ENCODE measurements around the gene LRRK2. TPM values are rescaled to one million over a fixed set of nuclear protein-coding genes. Genes with fewer than 3 reads are reported as not detected.
A peak's percentile ranks its signal among the peaks of the same experiment; 100 is the strongest.

The LRRK2 gene
- total and polyA plus RNA-seq, 10 donors = 7.7 to 106 (median 51.7) TPM

- peaks cover 0 to 19% (median 12%) of the 10 kb centered on the region in 6 donors for H3K4me1 ChIP-seq
- no peak overlapping the region for H3K27ac ChIP-seq
- no peak for TF ChIP-seq POLR2AphosphoS5 (IDR thresholded peaks at IDR 0.05)
- no peak for TF ChIP-seq CTCF (IDR thresholded peaks at IDR 0.05 in 8 of 11, conservative IDR thresholded peaks at IDR 0.05 in 3 of 11)
- TF ChIP-seq POLR2A (IDR thresholded peaks at IDR 0.05) = no peak
- H3K4me3 ChIP-seq = no peak overlapping the region
- no peaks in the 10 kb centered on the region for H3K36me3 ChIP-seq
- DNase-seq = no peak
- H3K9me3 ChIP-seq = peaks cover 0 to 31% (median 26%) of the 10 kb centered on the region in 8 donors
- intact Hi-C loops (cut with DNase I; ENCODE audit: low total_unique reads) = no loop called here
- H3K27me3 ChIP-seq (replicated peaks in 1 of 7) = no peaks in the 10 kb centered on the region
- 77 to 90% (median 88%) methylated on average over 6 of the region's 6 CpGs for WGBS, 5 donors
Measured at GRCh38 chr12:40188558-40189320, 36.1 kb upstream of the LRRK2 start.

- Histone ChIP-seq H3K4me1 (peaks cover 0 to 45% (median 16%) of the 10 kb centered on the region in 6 donors), H3K27me3 (replicated peaks in 1 of 7) (no peaks in the 10 kb centered on the region), H3K9me3 (peaks cover 0 to 31% (median 26%) of the 10 kb centered on the region in 8 donors), H3K27ac (peak overlapping the region in 7 of 8 donors; percentile 35 to 86 (median 59)), H3K36me3 (no peaks in the 10 kb centered on the region), H3K4me3 (peak overlapping the region in 1 of 8 donors; percentile 15)
- WGBS, 5 donors = 58 to 73% (median 69%) methylated on average over 6 of the region's 6 CpGs
- intact Hi-C loops (cut with DNase I; ENCODE audit: low total_unique reads) = no loop called here
- peak; percentile 74 for DNase-seq
- TF ChIP-seq POLR2A (IDR thresholded peaks at IDR 0.05) (no peak), POLR2AphosphoS5 (IDR thresholded peaks at IDR 0.05) (no peak), CTCF (IDR thresholded peaks at IDR 0.05 in 8 of 11, conservative IDR thresholded peaks at IDR 0.05 in 3 of 11) (no peak)
Measured at GRCh38 chr12:40192704-40193255, 32.0 kb upstream of the LRRK2 start.

GRCh38 chr12:40194846-40195245 lies 30.0 kb upstream of the LRRK2 start:
- H3K4me1 ChIP-seq = peaks cover 0 to 45% (median 16%) of the 10 kb centered on the region in 6 donors
- no peak for TF ChIP-seq CTCF (IDR thresholded peaks at IDR 0.05 in 8 of 11, conservative IDR thresholded peaks at IDR 0.05 in 3 of 11)
- TF ChIP-seq POLR2AphosphoS5 (IDR thresholded peaks at IDR 0.05) = no peak
- no peak for TF ChIP-seq POLR2A (IDR thresholded peaks at IDR 0.05)
- no peaks in the 10 kb centered on the region for H3K27me3 ChIP-seq (replicated peaks in 1 of 7)
- DNase-seq = no peak
- peaks cover 0 to 11% (median 7%) of the 10 kb centered on the region in 8 donors for H3K9me3 ChIP-seq
- no peak overlapping the region for H3K4me3 ChIP-seq
- H3K27ac ChIP-seq = peak overlapping the region in 6 of 8 donors; percentile 18 to 86 (median 66)
- intact Hi-C loops (cut with DNase I; ENCODE audit: low total_unique reads) = no loop called here
- H3K36me3 ChIP-seq = no peaks in the 10 kb centered on the region
- 69 to 80% (median 75%) methylated on average over 3 of the region's 3 CpGs for WGBS, 5 donors

GRCh38 chr12:40197590-40197989 lies 27.2 kb upstream of the LRRK2 start:
- intact Hi-C loops (cut with DNase I; ENCODE audit: low total_unique reads) = no loop called here
- WGBS, 5 donors = 89 to 97% (median 95%) methylated on average over 4 of the region's 4 CpGs
- H3K9me3 ChIP-seq = no peaks in the 10 kb centered on the region
- H3K4me3 ChIP-seq = no peak overlapping the region
- TF ChIP-seq POLR2AphosphoS5 (IDR thresholded peaks at IDR 0.05) = no peak
- no peak for TF ChIP-seq POLR2A (IDR thresholded peaks at IDR 0.05)
- no peak for TF ChIP-seq CTCF (IDR thresholded peaks at IDR 0.05 in 8 of 11, conservative IDR thresholded peaks at IDR 0.05 in 3 of 11)
- H3K27ac ChIP-seq = no peak overlapping the region
- H3K36me3 ChIP-seq = no peaks in the 10 kb centered on the region
- H3K4me1 ChIP-seq = peaks cover 2 to 52% (median 22%) of the 10 kb centered on the region in 6 donors
- no peaks in the 10 kb centered on the region for H3K27me3 ChIP-seq (replicated peaks in 1 of 7)
- DNase-seq = no peak

Data from spleen (tissue), 11 donors.